SK-N-SH treated with all-trans-retinoic acid at 6 μM for 48 hours (cell line): ENCODE measurements around the gene ZNF491.

Experiments used
- BACH2 ChIP-seq: fragments of 250-450 bp; sonication (Bioruptor Pico); IDR thresholded peaks from 2 replicates; pipeline ENCODE4 v1.9.0; 2021; ENCODE audit warnings: mild to moderate bottlenecking, borderline replicate concordance
- CREB5 ChIP-seq: fragments of 250-450 bp; sonication (Bioruptor Pico); IDR thresholded peaks from 2 replicates; pipeline ENCODE4 v1.5.1; 2020; ENCODE audit warnings: low read depth, mild to moderate bottlenecking, moderate library complexity
- CSDC2 ChIP-seq: fragments of 250-450 bp; sonication (Bioruptor Pico); IDR thresholded peaks from 2 replicates; pipeline ENCODE4 v1.5.0; 2020; ENCODE audit warnings: mild to moderate bottlenecking, moderate library complexity
- ESRRG ChIP-seq: fragments of 250-450 bp; sonication (Bioruptor Pico); IDR thresholded peaks from 2 replicates; pipeline ENCODE4 v1.6.1; 2021; ENCODE audit warnings: mild to moderate bottlenecking
- OSR1 ChIP-seq: fragments of 250-450 bp; sonication (Bioruptor Pico); IDR thresholded peaks from 2 replicates; pipeline ENCODE4 v1.8.0; 2022; ENCODE audit warnings: moderate library complexity, mild to moderate bottlenecking, inconsistent platforms
- RARB ChIP-seq: fragments of 250-450 bp; sonication (Bioruptor Pico); IDR thresholded peaks from 2 replicates; pipeline ENCODE4 v1.8.0; 2021; ENCODE audit warnings: mild to moderate bottlenecking, moderate library complexity
- SNAI2 ChIP-seq: fragments of 250-450 bp; sonication (Bioruptor Pico); IDR thresholded peaks from 2 replicates; pipeline ENCODE4 v1.5.0; 2020; ENCODE audit warnings: mild to moderate bottlenecking, moderate library complexity
- TCF4 ChIP-seq: fragments of 250-450 bp; sonication (Bioruptor Pico); IDR thresholded peaks from 2 replicates; pipeline ENCODE4 v1.8.0; 2021; ENCODE audit warnings: mild to moderate bottlenecking, moderate library complexity, borderline replicate concordance
- ZFP3 ChIP-seq: fragments of 250-450 bp; sonication (Bioruptor Pico); IDR thresholded peaks from 2 replicates; pipeline ENCODE4 v1.5.0; 2020; ENCODE audit warnings: mild to moderate bottlenecking, moderate library complexity
- ZNF565 ChIP-seq: fragments of 450-650 bp; formaldehyde crosslinking; conservative IDR thresholded peaks from 2 replicates; pipeline ENCODE4 v1.5.0; 2020; ENCODE audit warnings: low read depth, mild to moderate bottlenecking, moderate library complexity
- ZNF70 ChIP-seq: fragments of 450-650 bp; formaldehyde crosslinking; IDR thresholded peaks from 2 replicates; pipeline ENCODE4 v1.5.0; 2020; ENCODE audit warnings: mild to moderate bottlenecking, moderate library complexity

- TF ChIP-seq ZNF565 (CRISPR knock-in tag): no peak
- no peak for TF ChIP-seq ZNF70 (CRISPR knock-in tag)
- TF ChIP-seq RARB (CRISPR knock-in tag): no peak
- TF ChIP-seq ESRRG: no peak
- TF ChIP-seq BACH2 (CRISPR knock-in tag): no peak
- no peak for TF ChIP-seq OSR1 (CRISPR knock-in tag)
- TF ChIP-seq TCF4: no peak
- no peak for TF ChIP-seq ZFP3 (CRISPR knock-in tag)
- no peak for TF ChIP-seq CSDC2 (CRISPR knock-in tag)
- TF ChIP-seq CREB5 (CRISPR knock-in tag): no peak
- no peak for TF ChIP-seq SNAI2 (CRISPR knock-in tag)
These were observed 34.7 kb upstream of the ZNF491 start for GRCh38 chr19:11763611-11764010.
